A549 (cell line): ENCODE measurements around the gene OR5H14. TPM values are rescaled to one million over a fixed set of nuclear protein-coding genes. Genes with fewer than 3 reads are reported as not detected.
"Not testable (repeated sequence)": the region's sequence is repeated elsewhere in the genome, so short reads cannot be mapped to it uniquely, and the experiment has no call there.

Experiments used
- ATAC-seq, 2 experiments: fragments of 200-7000 bp in 1 of 2; fragments of >200 bp in 1 of 2; cut with Nextera tagmentation in 1 of 2; cut with Tn5 transposase in 1 of 2; 3 replicates each; pipeline versions ENCODE4 v1.8.0 to v1.9.1; 2018 to 2020; ENCODE audit warnings: mild to moderate bottlenecking in 1 of 2, moderate library complexity in 1 of 2
- CTCF ChIA-PET: fragments of 300-600 bp; sonication (Branson Sonifier 250); formaldehyde crosslinking; extraction: SDS; loops from one replicate; lab custom pipeline; 2021; ENCODE audit warnings: antibody characterized with exemption, inconsistent platforms; lab: Yijun Ruan, JAX
- POLR2A ChIA-PET: fragments of 350-600 bp; formaldehyde crosslinking; extraction: SDS; loops from one replicate; lab custom pipeline; 2021; ENCODE audit warnings: antibody characterized with exemption, inconsistent platforms; lab: Yijun Ruan, JAX
- DNase-seq, 2 experiments: peaks; one replicate each; pipeline versions ENCODE4 v3.0.0 to v3.0.0-alpha.2; 2011 to 2016; ENCODE audit warnings: low read depth in 1 of 2, low spot score in 1 of 2
- FAIRE-seq: peaks from 2 replicates; lab custom pipeline; 2011; peaks lifted over from hg19 to GRCh38; lab: Jason Lieb, UNC
- H3K27ac ChIP-seq, 2 experiments: fragments of >200 bp; sonication (Bioruptor Twin); formaldehyde crosslinking; 3 replicates each; pipeline ENCODE4 v1.5.1; 2016 to 2017
- H3K4me1 ChIP-seq: fragments of >200 bp; sonication (Bioruptor Twin); formaldehyde crosslinking; 3 replicates; pipeline ENCODE4 v1.6.1; 2016
- H3K4me2 ChIP-seq: fragments of >200 bp; sonication (Bioruptor Twin); formaldehyde crosslinking; 3 replicates; pipeline ENCODE4 v1.6.1; 2016
- H3K4me3 ChIP-seq: fragments of >200 bp; sonication (Bioruptor Twin); formaldehyde crosslinking; 3 replicates; pipeline ENCODE4 v1.5.1; 2016
- H3K9me3 ChIP-seq: fragments of >200 bp; sonication (Bioruptor Twin); formaldehyde crosslinking; 3 replicates; pipeline ENCODE4 v1.6.1; 2016
- BHLHE40 ChIP-seq: IDR thresholded peaks from 2 replicates; pipeline ENCODE4 v1.6.1; 2012; ENCODE audit warnings: low read depth, low read length, inconsistent platforms
- CBX2 ChIP-seq: fragments of 200-600 bp; sonication (generic); IDR thresholded peaks from 2 replicates; pipeline ENCODE4 v1.6.1; 2016; ENCODE audit warnings: low read depth, mild to moderate bottlenecking, borderline replicate concordance
- CHD2 ChIP-seq: fragments of 150-350 bp; IDR thresholded peaks from 2 replicates; pipeline ENCODE4 v1.6.1; 2014; ENCODE audit warnings: low read length; ENCODE audit not compliant: partially characterized antibody
- CHD4 ChIP-seq: fragments of 200-600 bp; sonication (generic); IDR thresholded peaks from 2 replicates; pipeline ENCODE4 v1.6.1; 2016; ENCODE audit warnings: antibody characterized with exemption, mild to moderate bottlenecking, borderline replicate concordance
- EP300 ChIP-seq, 2 experiments: fragments of >200 bp; sonication (Bioruptor Twin); formaldehyde crosslinking; IDR thresholded peaks; 2 replicates in 1 of 2; 3 replicates in 1 of 2; pipeline ENCODE4 v1.6.1; 2016 to 2017
- FOSB ChIP-seq: fragments of 250-450 bp; sonication (Bioruptor Pico); IDR thresholded peaks from 2 replicates; pipeline ENCODE4 v1.5.0; 2020; ENCODE audit warnings: mild to moderate bottlenecking, moderate library complexity
- FOSL2 ChIP-seq, 2 experiments: fragments of 450-650 bp in 1 of 2; fragments of >200 bp in 1 of 2; sonication (Bioruptor Twin) in 1 of 2; formaldehyde crosslinking; IDR thresholded peaks; 2 replicates each; pipeline versions ENCODE4 v1.5.0 to v1.6.1; 2016 to 2020; ENCODE audit warnings: mild to moderate bottlenecking in 1 of 2, moderate library complexity in 1 of 2
- FOXS1 ChIP-seq: fragments of 250-450 bp; sonication (Bioruptor Pico); IDR thresholded peaks from 2 replicates; pipeline ENCODE4 v1.5.0; 2020; ENCODE audit warnings: mild to moderate bottlenecking, moderate library complexity
- GATA3 ChIP-seq: IDR thresholded peaks from 2 replicates; pipeline ENCODE4 v1.6.1; 2012; ENCODE audit warnings: borderline replicate concordance
- HEYL ChIP-seq: fragments of 250-450 bp; sonication (Bioruptor Pico); IDR thresholded peaks from 2 replicates; pipeline ENCODE4 v1.8.0; 2021; ENCODE audit warnings: mild to moderate bottlenecking, moderate library complexity
- HOXA7 ChIP-seq: fragments of 250-450 bp; sonication (Bioruptor Pico); IDR thresholded peaks from 2 replicates; pipeline ENCODE4 v1.5.0; 2020; ENCODE audit warnings: mild to moderate bottlenecking, moderate library complexity
- JUN ChIP-seq, 2 experiments: fragments of >200 bp; sonication (Bioruptor Twin); formaldehyde crosslinking; IDR thresholded peaks; 2 replicates in 1 of 2; 3 replicates in 1 of 2; pipeline ENCODE4 v1.6.1; 2016 to 2017
- MAZ ChIP-seq: fragments of 150-350 bp; IDR thresholded peaks from 2 replicates; pipeline ENCODE4 v1.6.1; 2014; ENCODE audit warnings: antibody characterized with exemption, low read depth, low read length, borderline replicate concordance
- MYC ChIP-seq: IDR thresholded peaks from 2 replicates; pipeline ENCODE4 v1.6.1; 2012; ENCODE audit warnings: mild to moderate bottlenecking, inconsistent platforms, low read length, improper control_type of control experiment, borderline replicate concordance
- NFE2L2 ChIP-seq: fragments of 150-350 bp; conservative IDR thresholded peaks from 2 replicates; pipeline ENCODE4 v1.6.1; 2014; ENCODE audit warnings: low read length
- POLR2A ChIP-seq: IDR thresholded peaks from 2 replicates; pipeline ENCODE4 v1.6.1; 2012; ENCODE audit warnings: mild to moderate bottlenecking, low read length
- POLR2AphosphoS2 ChIP-seq: conservative IDR thresholded peaks from 2 replicates; pipeline ENCODE4 v1.6.1; 2012; ENCODE audit warnings: low read length, improper control_type of control experiment, inconsistent platforms
- RAD21 ChIP-seq, 2 experiments: fragments of >200 bp in 1 of 2; sonication (Bioruptor Twin) in 1 of 2; formaldehyde crosslinking in 1 of 2; IDR thresholded peaks in 1 of 2; conservative IDR thresholded peaks in 1 of 2; 2 replicates in 1 of 2; 3 replicates in 1 of 2; pipeline ENCODE4 v1.6.1; 2012 to 2018; ENCODE audit warnings: inconsistent platforms in 1 of 2
- RARB ChIP-seq: fragments of 250-450 bp; sonication (Bioruptor Pico); IDR thresholded peaks from 2 replicates; pipeline ENCODE4 v1.8.0; 2021; ENCODE audit warnings: mild to moderate bottlenecking, moderate library complexity
- RFX5 ChIP-seq: fragments of 450-650 bp; IDR thresholded peaks from 2 replicates; pipeline ENCODE4 v1.7.1; 2014; ENCODE audit warnings: antibody characterized with exemption, mild to moderate bottlenecking, moderate library complexity
- RNF2 ChIP-seq: fragments of 200-600 bp; sonication (generic); IDR thresholded peaks from 2 replicates; pipeline ENCODE4 v1.6.1; 2016; ENCODE audit warnings: low read depth, mild to moderate bottlenecking, antibody characterized with exemption, moderate library complexity, borderline replicate concordance
- SMC3 ChIP-seq: fragments of >200 bp; sonication (Bioruptor Twin); formaldehyde crosslinking; IDR thresholded peaks from 3 replicates; pipeline ENCODE4 v1.6.1; 2018; ENCODE audit warnings: inconsistent platforms
- TP53 ChIP-seq: fragments of 250-450 bp; sonication (Bioruptor Pico); IDR thresholded peaks from 2 replicates; pipeline ENCODE4 v1.5.0; 2021; ENCODE audit warnings: mild to moderate bottlenecking, moderate library complexity
- ZFP36 ChIP-seq: fragments of 450-650 bp; IDR thresholded peaks from 2 replicates; pipeline ENCODE4 v1.6.1; 2014; ENCODE audit warnings: borderline replicate concordance; ENCODE audit not compliant: partially characterized antibody
- ZSCAN20 ChIP-seq: fragments of 250-450 bp; sonication (Bioruptor Pico); IDR thresholded peaks from 2 replicates; pipeline ENCODE4 v1.8.0; 2022; ENCODE audit warnings: mild to moderate bottlenecking, moderate library complexity
- WGBS: methylation state at CpG from one replicate; pipeline ENCODE4 v1.1.6; 2017; ENCODE audit errors: missing lambda C conversion rate; 5-methylcytosine and 5-hydroxymethylcytosine counted together
- polyA plus RNA-seq, 4 experiments: library from polyadenylated mRNA; depleted of rRNA in 3 of 4; stranded (reverse); fragments of >200 nt; fragmentation: RNase III in 1 of 4; extraction: RNeasy Plus Mini Kit Qiagen cat#74134 plus additional on column Dnase treatment in 1 of 4; gene quantifications; 2 replicates in 3 of 4; 3 replicates in 1 of 4; pipeline ENCODE4 v1.2.3, GENCODE V29; 2011 to 2017
- TF ChIP-seq, protein P1 (sequence below): fragments of 150-350 bp; IDR thresholded peaks from 2 replicates; pipeline ENCODE4 v1.6.1; 2014; ENCODE audit warnings: low read depth, mild to moderate bottlenecking, low read length
- TF ChIP-seq, protein P2 (sequence below): IDR thresholded peaks from 2 replicates; pipeline ENCODE4 v1.6.1; 2012; ENCODE audit warnings: low read depth, borderline replicate concordance
- TF ChIP-seq, protein P3 (sequence below): fragments of 450-650 bp; IDR thresholded peaks from 2 replicates; pipeline ENCODE4 v1.6.1; 2014; ENCODE audit warnings: antibody characterized with exemption
- TF ChIP-seq, protein P4 (sequence below): fragments of >200 bp; sonication (Bioruptor Twin); formaldehyde crosslinking; IDR thresholded peaks from 2 replicates; pipeline ENCODE4 v1.6.1; 2016

The OR5H14 gene
- polyA plus RNA-seq, 2 of the 4 experiments (the other 2 are of a cell fraction), result not detected

DNA sequence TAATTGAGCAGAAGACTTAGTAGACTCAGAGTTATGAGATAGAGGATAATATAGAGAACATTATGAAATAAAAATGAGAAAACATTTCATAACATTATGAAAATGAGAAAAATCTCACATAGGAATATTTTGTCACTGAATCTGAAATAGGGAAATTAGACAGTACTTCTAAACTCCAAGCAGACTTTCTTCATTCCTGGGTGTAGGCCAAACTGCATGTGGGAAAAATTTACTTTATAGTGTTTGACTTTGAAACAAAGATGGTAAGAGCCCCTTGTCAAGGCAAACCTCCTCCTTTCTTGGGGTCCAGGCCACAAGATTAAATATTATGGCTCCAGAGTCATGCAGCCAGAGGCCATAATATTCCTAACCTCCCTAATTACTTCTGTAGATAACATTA is 6.7 kb upstream of the OR5H14 start:
- TF ChIP-seq FOXS1 (no peak), NFE2L2 (no peak), RNF2 (no peak), SMC3 (no peak), MAZ (no peak), HOXA7 (CRISPR knock-in tag) (no peak), GATA3 (no peak), POLR2AphosphoS2 (no peak), TP53 (CRISPR knock-in tag) (no peak), MYC (no peak), POLR2A (no peak), CHD2 (no peak)
- TF ChIP-seq, protein P1, sequence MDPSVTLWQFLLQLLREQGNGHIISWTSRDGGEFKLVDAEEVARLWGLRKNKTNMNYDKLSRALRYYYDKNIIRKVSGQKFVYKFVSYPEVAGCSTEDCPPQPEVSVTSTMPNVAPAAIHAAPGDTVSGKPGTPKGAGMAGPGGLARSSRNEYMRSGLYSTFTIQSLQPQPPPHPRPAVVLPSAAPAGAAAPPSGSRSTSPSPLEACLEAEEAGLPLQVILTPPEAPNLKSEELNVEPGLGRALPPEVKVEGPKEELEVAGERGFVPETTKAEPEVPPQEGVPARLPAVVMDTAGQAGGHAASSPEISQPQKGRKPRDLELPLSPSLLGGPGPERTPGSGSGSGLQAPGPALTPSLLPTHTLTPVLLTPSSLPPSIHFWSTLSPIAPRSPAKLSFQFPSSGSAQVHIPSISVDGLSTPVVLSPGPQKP, result no peak
- TF ChIP-seq, protein P2, sequence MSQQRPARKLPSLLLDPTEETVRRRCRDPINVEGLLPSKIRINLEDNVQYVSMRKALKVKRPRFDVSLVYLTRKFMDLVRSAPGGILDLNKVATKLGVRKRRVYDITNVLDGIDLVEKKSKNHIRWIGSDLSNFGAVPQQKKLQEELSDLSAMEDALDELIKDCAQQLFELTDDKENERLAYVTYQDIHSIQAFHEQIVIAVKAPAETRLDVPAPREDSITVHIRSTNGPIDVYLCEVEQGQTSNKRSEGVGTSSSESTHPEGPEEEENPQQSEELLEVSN, result no peak
- ChIA-PET CTCF (no interaction called here), POLR2A (no interaction called here)
- FAIRE-seq, result no peak
- no peak for DNase-seq
- Histone ChIP-seq H3K27ac (no peak overlapping the region), H3K4me3 (no peak overlapping the region), H3K9me3 (no peaks in the 10 kb centered on the region), H3K4me1 (no peaks in the 10 kb centered on the region), H3K4me2 (no peak overlapping the region)
- ATAC-seq, result no peak

DNA sequence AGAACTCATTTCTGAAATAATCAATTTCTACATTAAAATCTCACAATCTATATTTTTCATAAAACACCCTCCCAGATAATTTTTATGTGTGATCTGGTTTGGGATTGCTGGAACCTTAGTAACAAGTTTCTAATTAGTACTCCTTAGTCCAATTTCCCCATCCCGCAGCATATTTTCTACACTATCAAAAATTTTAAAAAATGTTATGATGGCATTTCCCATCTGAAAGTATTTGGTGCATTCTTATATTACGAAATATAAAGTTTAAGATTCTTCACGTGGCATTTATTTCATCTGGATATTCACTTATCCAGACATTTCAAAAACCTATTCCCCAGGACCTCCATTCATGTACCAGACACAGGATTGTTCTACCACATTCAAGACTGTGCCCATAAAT is 1.5 kb downstream of the OR5H14 start:
- WGBS, result 9% methylated on average over 3 of the region's 3 CpGs
- no peak for FAIRE-seq
- H3K27ac ChIP-seq, result no peak overlapping the region
- no peak overlapping the region for H3K4me3 ChIP-seq
- ChIA-PET POLR2A (no interaction called here), CTCF (no interaction called here)
- TF ChIP-seq ZSCAN20 (CRISPR knock-in tag) (no peak), ZFP36 (no peak), FOSL2 (IDR thresholded peaks at IDR 0.05) (no peak), FOSL2 (CRISPR knock-in tag; IDR thresholded peaks at IDR 0.05) (no peak), BHLHE40 (no peak), JUN (IDR thresholded peaks at IDR 0.05) (no peak), RARB (CRISPR knock-in tag) (no peak), EP300 (IDR thresholded peaks at IDR 0.05) (no peak), HEYL (CRISPR knock-in tag) (no peak), RFX5 (no peak)
- ATAC-seq, result no peak
- H3K9me3 ChIP-seq, result no peaks in the 10 kb centered on the region
- H3K4me1 ChIP-seq, result no peaks in the 10 kb centered on the region
- no peak for DNase-seq
- no peak overlapping the region for H3K4me2 ChIP-seq

DNA sequence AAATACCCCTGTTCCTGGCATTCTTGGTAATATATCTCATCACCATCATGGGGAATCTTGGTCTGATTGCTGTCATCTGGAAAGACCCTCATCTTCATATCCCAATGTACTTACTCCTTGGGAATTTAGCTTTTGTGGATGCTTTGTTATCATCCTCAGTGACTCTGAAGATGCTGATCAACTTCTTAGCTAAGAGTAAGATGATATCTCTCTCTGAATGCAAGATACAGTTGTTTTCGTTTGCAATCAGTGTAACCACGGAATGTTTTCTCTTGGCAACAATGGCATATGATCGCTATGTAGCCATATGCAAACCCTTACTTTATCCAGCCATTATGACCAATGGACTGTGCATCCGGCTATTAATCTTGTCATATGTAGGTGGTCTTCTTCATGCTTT is 2.2 kb downstream of the OR5H14 start:
- DNase-seq, H3K4me3 ChIP-seq, ATAC-seq, POLR2A ChIA-PET, H3K4me2 ChIP-seq, H3K27ac ChIP-seq, H3K9me3 ChIP-seq, H3K4me1 ChIP-seq, CTCF ChIA-PET, FAIRE-seq: not testable (repeated sequence)
- 10% methylated on average over 4 of the region's 4 CpGs for WGBS

DNA sequence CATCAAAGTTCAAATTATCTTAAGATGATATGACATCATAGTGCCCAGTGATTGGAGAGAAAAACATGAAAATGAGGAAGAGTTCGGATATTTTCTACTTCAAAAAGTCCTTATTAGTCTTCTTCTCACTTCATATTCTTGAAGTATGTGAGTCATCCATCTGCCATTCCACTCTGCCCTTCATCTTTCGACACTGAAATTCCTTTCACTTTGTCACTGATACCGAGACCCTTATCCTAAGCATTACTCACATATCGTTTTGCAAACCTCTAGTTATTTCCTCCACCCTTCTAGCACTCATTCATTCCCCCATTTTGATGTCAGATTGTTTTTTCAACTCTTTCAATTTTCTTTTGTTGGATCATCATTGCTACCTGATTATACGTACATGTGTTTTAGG is 4.0 kb downstream of the OR5H14 start:
- DNase-seq (no peak), FAIRE-seq (no peak), ATAC-seq (no peak)
- Histone ChIP-seq H3K9me3 (no peaks in the 10 kb centered on the region), H3K27ac (no peak overlapping the region), H3K4me1 (no peaks in the 10 kb centered on the region), H3K4me3 (no peak overlapping the region), H3K4me2 (no peak overlapping the region)
- ChIA-PET CTCF (no interaction called here), POLR2A (no interaction called here)
- TF ChIP-seq POLR2A (no peak), ZFP36 (no peak), CBX2 (no peak), FOSB (no peak), SMC3 (no peak), CHD4 (no peak), RAD21 (conservative IDR thresholded peaks at IDR 0.05 in 1 of 2, IDR thresholded peaks at IDR 0.05 in 1 of 2) (no peak), TP53 (CRISPR knock-in tag) (no peak), FOXS1 (no peak)
- TF ChIP-seq, protein P3, sequence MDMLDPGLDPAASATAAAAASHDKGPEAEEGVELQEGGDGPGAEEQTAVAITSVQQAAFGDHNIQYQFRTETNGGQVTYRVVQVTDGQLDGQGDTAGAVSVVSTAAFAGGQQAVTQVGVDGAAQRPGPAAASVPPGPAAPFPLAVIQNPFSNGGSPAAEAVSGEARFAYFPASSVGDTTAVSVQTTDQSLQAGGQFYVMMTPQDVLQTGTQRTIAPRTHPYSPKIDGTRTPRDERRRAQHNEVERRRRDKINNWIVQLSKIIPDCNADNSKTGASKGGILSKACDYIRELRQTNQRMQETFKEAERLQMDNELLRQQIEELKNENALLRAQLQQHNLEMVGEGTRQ, result no peak
- TF ChIP-seq, protein P4, sequence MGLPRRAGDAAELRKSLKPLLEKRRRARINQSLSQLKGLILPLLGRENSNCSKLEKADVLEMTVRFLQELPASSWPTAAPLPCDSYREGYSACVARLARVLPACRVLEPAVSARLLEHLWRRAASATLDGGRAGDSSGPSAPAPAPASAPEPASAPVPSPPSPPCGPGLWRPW, result no peak
- 15% methylated on average over 5 of the region's 5 CpGs for WGBS
